H1 (cell line): Measurements from ENCODE around the gene LYSMD3. TPM values are rescaled to one million over a fixed set of nuclear protein-coding genes. Genes with fewer than 3 reads are reported as not detected.

Experiments used
- CTCF ChIA-PET: fragments of 300-600 bp; sonication (Branson Sonifier 250); formaldehyde crosslinking; loops from one replicate; lab custom pipeline; 2021; ENCODE audit not compliant: partially characterized antibody; lab: Charles Lee
- POLR2A ChIA-PET: fragments of 300-600 bp; sonication (Branson Sonifier 250); formaldehyde crosslinking; loops from one replicate; lab custom pipeline; 2021; ENCODE audit warnings: inconsistent platforms; ENCODE audit not compliant: partially characterized antibody; lab: Charles Lee
- DNase-seq, 2 experiments: peaks; one replicate each; pipeline versions ENCODE4 v3.0.0 to v3.0.0-alpha.2; 2010 to 2022; ENCODE audit warnings: low spot score in 2 of 2, low read depth in 1 of 2, mixed read lengths in 1 of 2
- FAIRE-seq: peaks from 2 replicates; lab custom pipeline; 2011; peaks lifted over from hg19 to GRCh38; lab: Jason Lieb, UNC
- H2AFZ ChIP-seq: 2 replicates; pipeline ENCODE4 v1.8.1; 2012; ENCODE audit warnings: low read length, inconsistent platforms
- H2AK5ac ChIP-seq: 2 replicates; pipeline ENCODE4 v1.6.1; 2013; ENCODE audit warnings: low read depth, low read length
- H2BK120ac ChIP-seq: replicated peaks from 2 replicates; pipeline ENCODE3; 2013; ENCODE audit warnings: low read depth, low read length, inconsistent platforms
- H2BK12ac ChIP-seq: 2 replicates; pipeline ENCODE4 v1.6.1; 2013; ENCODE audit warnings: low read depth, low read length
- H2BK15ac ChIP-seq: 2 replicates; pipeline ENCODE4 v1.6.1; 2013; ENCODE audit warnings: low read length
- H2BK20ac ChIP-seq: 2 replicates; pipeline ENCODE4 v1.6.1; 2013; ENCODE audit warnings: low read length
- H2BK5ac ChIP-seq: 2 replicates; pipeline ENCODE4 v1.6.1; 2013; ENCODE audit warnings: low read depth, low read length
- H3K14ac ChIP-seq: 2 replicates; pipeline ENCODE4 v1.6.1; 2013; ENCODE audit warnings: inconsistent platforms; ENCODE audit not compliant: insufficient read length
- H3K18ac ChIP-seq: 2 replicates; pipeline ENCODE4 v1.6.1; 2013; ENCODE audit warnings: low read length; ENCODE audit errors: extremely low read depth
- H3K23ac ChIP-seq: 2 replicates; pipeline ENCODE4 v1.6.1; 2013; ENCODE audit warnings: inconsistent platforms; ENCODE audit not compliant: insufficient read length
- H3K23me2 ChIP-seq: 2 replicates; pipeline ENCODE4 v1.6.1; 2013; ENCODE audit warnings: low read depth, low read length
- H3K27ac ChIP-seq: 2 replicates; pipeline ENCODE4 v1.6.1; 2011; ENCODE audit warnings: low read depth, low read length, inconsistent platforms
- H3K27me3 ChIP-seq, 4 experiments: replicated peaks in 1 of 4; 1 replicate in 1 of 4; 2 replicates in 3 of 4; pipeline versions ENCODE4 v1.6.1 to v1.8.1; 2011 to 2013; ENCODE audit warnings: low read length in 3 of 4, mild to moderate bottlenecking in 3 of 4, inconsistent platforms in 2 of 4, mixed read lengths in 2 of 4, moderate library complexity in 1 of 4; ENCODE audit not compliant: control insufficient read depth in 3 of 4, insufficient read depth in 3 of 4; ENCODE audit errors: extremely low read depth in 1 of 4
- H3K36me3 ChIP-seq, 4 experiments: 2 replicates each; pipeline versions ENCODE4 v1.6.1 to v1.8.1; 2011 to 2013; ENCODE audit warnings: mild to moderate bottlenecking in 4 of 4, low read length in 3 of 4, moderate library complexity in 2 of 4, control low read depth in 1 of 4, inconsistent platforms in 1 of 4; ENCODE audit not compliant: insufficient read depth in 4 of 4, control insufficient read depth in 2 of 4
- H3K4ac ChIP-seq: replicated peaks from 2 replicates; pipeline ENCODE3; 2013; ENCODE audit warnings: low read length, low read depth, mixed read lengths, inconsistent platforms; ENCODE audit not compliant: insufficient read length
- H3K4me1 ChIP-seq, 4 experiments: replicated peaks in 1 of 4; 1 replicate in 1 of 4; 2 replicates in 3 of 4; pipeline versions ENCODE4 v1.6.1 to v1.8.1; 2011 to 2013; ENCODE audit warnings: low read length in 3 of 4, inconsistent platforms in 2 of 4, mixed read lengths in 1 of 4; ENCODE audit not compliant: insufficient read depth in 4 of 4, control insufficient read depth in 3 of 4
- H3K4me2 ChIP-seq, 2 experiments: 2 replicates each; pipeline versions ENCODE4 v1.6.1 to v1.8.1; 2011 to 2013; ENCODE audit warnings: low read depth in 2 of 2, low read length in 2 of 2, control low read depth in 1 of 2, inconsistent platforms in 1 of 2, mild to moderate bottlenecking in 1 of 2; ENCODE audit not compliant: insufficient read depth in 1 of 2
- H3K4me3 ChIP-seq, 4 experiments: fragments of 200-600, 300-600 bp in 1 of 4; sonication (generic), shearing (Covaris generic), sonication (Bioruptor Twin) in 1 of 4; 2 replicates each; pipeline versions ENCODE4 v1.5.1 to v1.8.1; 2011 to 2016; ENCODE audit warnings: low read length in 4 of 4, low read depth in 3 of 4, control low read depth in 2 of 4, inconsistent platforms in 2 of 4, mild to moderate bottlenecking in 2 of 4, mixed read lengths in 1 of 4, moderate library complexity in 1 of 4; ENCODE audit not compliant: insufficient read depth in 2 of 4; ENCODE audit errors: extremely low read depth in 1 of 4
- H3K56ac ChIP-seq: replicated peaks from 2 replicates; pipeline ENCODE3; 2013; ENCODE audit warnings: low read depth, mild to moderate bottlenecking, mixed read lengths, low read length, inconsistent platforms; ENCODE audit not compliant: insufficient read length
- H3K79me1 ChIP-seq: 2 replicates; pipeline ENCODE4 v1.6.1; 2013; ENCODE audit warnings: low read depth, low read length, control low read depth
- H3K79me2 ChIP-seq, 2 experiments: 2 replicates each; pipeline versions ENCODE4 v1.6.1 to v1.8.1; 2012 to 2013; ENCODE audit warnings: low read length in 2 of 2, mild to moderate bottlenecking in 2 of 2, inconsistent platforms in 1 of 2; ENCODE audit not compliant: insufficient read depth in 2 of 2, control insufficient read depth in 1 of 2
- H3K9ac ChIP-seq, 4 experiments: replicated peaks in 1 of 4; 1 replicate in 1 of 4; 2 replicates in 3 of 4; pipeline versions ENCODE4 v1.6.1 to v1.8.1; 2011 to 2013; ENCODE audit warnings: low read depth in 3 of 4, low read length in 3 of 4, control low read depth in 2 of 4, mild to moderate bottlenecking in 2 of 4, moderate library complexity in 2 of 4, inconsistent platforms in 1 of 4; ENCODE audit errors: extremely low read depth in 1 of 4
- H3K9me3 ChIP-seq, 2 experiments: 2 replicates each; pipeline versions ENCODE4 v1.6.1 to v1.8.1; 2012 to 2013; ENCODE audit warnings: mild to moderate bottlenecking in 2 of 2, moderate library complexity in 2 of 2, control low read depth in 1 of 2, inconsistent platforms in 1 of 2, low read depth in 1 of 2, low read length in 1 of 2, mixed read lengths in 1 of 2; ENCODE audit not compliant: insufficient read depth in 2 of 2
- H4K20me1 ChIP-seq, 2 experiments: replicated peaks in 1 of 2; 2 replicates each; pipeline versions ENCODE3 to v1.8.1; 2011 to 2013; ENCODE audit warnings: inconsistent platforms in 2 of 2, low read length in 2 of 2, mild to moderate bottlenecking in 1 of 2; ENCODE audit not compliant: insufficient read depth in 2 of 2, control insufficient read depth in 1 of 2
- H4K5ac ChIP-seq: 2 replicates; pipeline ENCODE4 v1.6.1; 2013; ENCODE audit warnings: low read length, low read depth, mixed read lengths, inconsistent platforms; ENCODE audit not compliant: insufficient read length
- H4K8ac ChIP-seq: 2 replicates; pipeline ENCODE4 v1.8.0; 2013; ENCODE audit warnings: mild to moderate bottlenecking, moderate library complexity, low read length, inconsistent platforms; ENCODE audit not compliant: insufficient read depth; ENCODE audit errors: extremely low read depth
- H4K91ac ChIP-seq: replicated peaks from 2 replicates; pipeline ENCODE3; 2013; ENCODE audit warnings: low read length, mixed read lengths, inconsistent platforms; ENCODE audit not compliant: insufficient read length
- ATF3 ChIP-seq: IDR thresholded peaks from 2 replicates; pipeline ENCODE4 v1.6.1; 2011; ENCODE audit warnings: low read depth, mild to moderate bottlenecking, low read length; ENCODE audit not compliant: insufficient read depth
- BCL11A ChIP-seq, 2 experiments: IDR thresholded peaks; one replicate each; pipeline ENCODE4 v1.6.1; 2011; ENCODE audit warnings: low read depth in 2 of 2, low read length in 2 of 2, mild to moderate bottlenecking in 2 of 2
- CREB1 ChIP-seq: IDR thresholded peaks from 2 replicates; pipeline ENCODE4 v1.6.1; 2012; ENCODE audit warnings: inconsistent platforms
- HDAC6 ChIP-seq: IDR thresholded peaks from one replicate; pipeline ENCODE4 v1.7.1; 2012; ENCODE audit warnings: low read depth, mild to moderate bottlenecking, inconsistent platforms, low read length, moderate library complexity
- TBP ChIP-seq: IDR thresholded peaks from 2 replicates; pipeline ENCODE4 v1.6.1; 2011; ENCODE audit warnings: low read depth, low read length, improper control_type of control experiment
- WGBS, 2 experiments: shearing (Covaris generic) in 1 of 2; methylation state at CpG; one replicate each; pipeline versions ENCODE4 v1.1.6 to v1.1.7; 2013 to 2015; ENCODE audit warnings: low lambda C conversion rate in 2 of 2, mixed read lengths in 2 of 2, inconsistent platforms in 1 of 2, low coverage in 1 of 2, missing lambda C conversion rate in 1 of 2; ENCODE audit not compliant: insufficient replicate concordance in 2 of 2, insufficient coverage in 1 of 2, insufficient read length in 1 of 2; ENCODE audit errors: extremely low coverage in 1 of 2, missing lambda C conversion rate in 1 of 2; 5-methylcytosine and 5-hydroxymethylcytosine counted together
- polyA plus RNA-seq, 7 experiments: library from polyadenylated mRNA; depleted of rRNA in 3 of 7; stranded (reverse) in 5 of 7; unstranded in 2 of 7; fragments of >200 nt in 5 of 7; fragments of 200-250 nt in 2 of 7; gene quantifications; 1 replicate in 5 of 7; 2 replicates in 1 of 7; 4 replicates in 1 of 7; pipeline versions ENCODE4 v1.2.1 to v1.2.3, GENCODE V29; 2011 to 2013; ENCODE audit warnings: missing spikeins in 2 of 7, mixed read lengths in 2 of 7
- total RNA-seq: library from RNA; stranded (reverse); fragmentation: NEBNext Ultra II Directional; extraction: Animal tissue kit (Norgen Biotek cat#: 25700); gene quantifications from 2 replicates; pipeline ENCODE4 v1.2.1, GENCODE V29; 2021

LYSMD3 gene
- total and polyA plus RNA-seq, 2 of the 8 experiments (the other 6 are each of a cell fraction or from before 2014, with no cell fraction given), result 3.7 to 14.9 TPM

- peak within 1 kb of the TSS; percentile 65 for H2BK120ac ChIP-seq
- no peaks in the 10 kb centered on the region for H3K79me1 ChIP-seq
- H2AFZ ChIP-seq, result 0 out of 2 replicates have a peak within 1 kb of the TSS, but pooled peaks have one; percentile 11
- no peaks in the 10 kb centered on the region for H3K27me3 ChIP-seq
- FAIRE-seq (peak; percentile 94), DNase-seq (peak; percentile 92 to 97)
- H4K91ac ChIP-seq, result no peak within 1 kb of the TSS
- peaks cover 0 to 46% of the 10 kb centered on the region in 2 experiments; a peak in 3 of 4 replicates for H3K79me2 ChIP-seq
- H2AK5ac ChIP-seq, result no peak within 1 kb of the TSS
- POLR2A ChIA-PET, result interaction anchor here (0.6 to 2.3 kb wide), 8 partner anchors 10 to 112 kb away, joined by 3 to 9 read pairs (median 4); partner anchors contain the start of genes LYSMD3, MBLAC2 and POLR3G
- peak within 1 kb of the TSS; percentile 85 for H4K5ac ChIP-seq
- H3K23me2 ChIP-seq, result peaks cover 5% of the 10 kb centered on the region; the same call in 1 of the 2 replicates
- peak within 1 kb of the TSS; percentile 74 for H3K56ac ChIP-seq
- no peaks in the 10 kb centered on the region for H3K9me3 ChIP-seq
- H3K4me1 ChIP-seq, result peaks cover 3 to 30% (median 17%) of the 10 kb centered on the region in 4 experiments
- peak within 1 kb of the TSS; percentile 54; the same call in 1 of the 2 replicates for H2BK5ac ChIP-seq
- H3K4me2 ChIP-seq, result peak within 1 kb of the TSS; percentile 82 to 98
- peak within 1 kb of the TSS; percentile 69 to 96 (median 78) for H3K4me3 ChIP-seq
- no peak within 1 kb of the TSS for H2BK20ac ChIP-seq
- CTCF ChIA-PET, result no interaction called here
- WGBS, 2 experiments, result 1% methylated on average over 60 of the region's 60 CpGs; no CpG with 5 or more reads in 1 of the 2 experiments
- no peak within 1 kb of the TSS; the same call in 1 of the 2 replicates for H2BK15ac ChIP-seq
- peak within 1 kb of the TSS; percentile 6 for H3K23ac ChIP-seq
- H3K4ac ChIP-seq, result peak within 1 kb of the TSS; percentile 27
- H4K20me1 ChIP-seq, result peaks cover 0 to 2% of the 10 kb centered on the region in 2 experiments
- peak within 1 kb of the TSS; percentile 79 for H3K18ac ChIP-seq
- H4K8ac ChIP-seq, result peak within 1 kb of the TSS; percentile 87
- no peak within 1 kb of the TSS for H3K14ac ChIP-seq
- no peaks in the 10 kb centered on the region for H3K36me3 ChIP-seq
- H3K27ac ChIP-seq, result peak within 1 kb of the TSS; percentile 71
- peak within 1 kb of the TSS; percentile 65 to 93 (median 80) for H3K9ac ChIP-seq
- no peak within 1 kb of the TSS for H2BK12ac ChIP-seq
- no peak for TF ChIP-seq BCL11A (IDR thresholded peaks at IDR 0.05; ENCODE audit: low read depth in 2 of 2, low read length in 2 of 2)
- TF ChIP-seq ATF3, result no peak
- peak; percentile 82 for TF ChIP-seq CREB1
- peak; percentile 89 for TF ChIP-seq TBP
- no peak for TF ChIP-seq HDAC6
Measured at GRCh38 chr5:90558344-90559192, 29.2 kb upstream of the LYSMD3 start, which contains the start of gene ADGRV1. Gene ADGRV1, plus strand, starts transcription at chr5:90558797. Its CDS starts 99 bp downstream, at chr5:90558896.
